Measurements from ENCODE around the gene CFAP65.

The CFAP65 gene

DNA sequence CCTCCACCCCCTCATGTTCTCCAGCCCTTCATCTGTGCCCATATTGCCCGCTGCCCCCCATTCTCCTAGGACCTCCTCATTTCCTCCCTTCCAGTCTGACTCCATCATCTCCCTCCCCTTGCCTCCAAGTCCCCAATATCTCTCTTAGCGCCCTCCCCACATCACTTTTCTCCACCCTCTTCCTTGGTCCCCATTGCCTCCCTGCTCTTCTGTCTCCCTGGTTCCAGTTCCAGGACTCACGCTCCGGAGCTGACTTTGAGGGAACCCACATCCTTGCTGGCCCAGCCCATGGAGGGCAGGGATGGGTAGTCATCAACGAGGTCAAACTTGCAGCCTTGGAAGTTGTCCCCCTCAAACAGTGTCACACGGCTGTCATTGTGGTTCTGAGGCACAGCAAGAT, 50.7 kb downstream of the CFAP65 start:
- H3K4me3 ChIP-seq (ENCODE audit: control insufficient read depth, low read depth, low read length), result no peak overlapping the region
- TF ChIP-seq, protein P1, sequence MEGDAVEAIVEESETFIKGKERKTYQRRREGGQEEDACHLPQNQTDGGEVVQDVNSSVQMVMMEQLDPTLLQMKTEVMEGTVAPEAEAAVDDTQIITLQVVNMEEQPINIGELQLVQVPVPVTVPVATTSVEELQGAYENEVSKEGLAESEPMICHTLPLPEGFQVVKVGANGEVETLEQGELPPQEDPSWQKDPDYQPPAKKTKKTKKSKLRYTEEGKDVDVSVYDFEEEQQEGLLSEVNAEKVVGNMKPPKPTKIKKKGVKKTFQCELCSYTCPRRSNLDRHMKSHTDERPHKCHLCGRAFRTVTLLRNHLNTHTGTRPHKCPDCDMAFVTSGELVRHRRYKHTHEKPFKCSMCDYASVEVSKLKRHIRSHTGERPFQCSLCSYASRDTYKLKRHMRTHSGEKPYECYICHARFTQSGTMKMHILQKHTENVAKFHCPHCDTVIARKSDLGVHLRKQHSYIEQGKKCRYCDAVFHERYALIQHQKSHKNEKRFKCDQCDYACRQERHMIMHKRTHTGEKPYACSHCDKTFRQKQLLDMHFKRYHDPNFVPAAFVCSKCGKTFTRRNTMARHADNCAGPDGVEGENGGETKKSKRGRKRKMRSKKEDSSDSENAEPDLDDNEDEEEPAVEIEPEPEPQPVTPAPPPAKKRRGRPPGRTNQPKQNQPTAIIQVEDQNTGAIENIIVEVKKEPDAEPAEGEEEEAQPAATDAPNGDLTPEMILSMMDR (conservative IDR thresholded peaks at IDR 0.05; ENCODE audit: control insufficient read depth, insufficient read depth, low read depth, low read length), result no peak
- DNase-seq (ENCODE audit: low read depth), result no peak

DNA sequence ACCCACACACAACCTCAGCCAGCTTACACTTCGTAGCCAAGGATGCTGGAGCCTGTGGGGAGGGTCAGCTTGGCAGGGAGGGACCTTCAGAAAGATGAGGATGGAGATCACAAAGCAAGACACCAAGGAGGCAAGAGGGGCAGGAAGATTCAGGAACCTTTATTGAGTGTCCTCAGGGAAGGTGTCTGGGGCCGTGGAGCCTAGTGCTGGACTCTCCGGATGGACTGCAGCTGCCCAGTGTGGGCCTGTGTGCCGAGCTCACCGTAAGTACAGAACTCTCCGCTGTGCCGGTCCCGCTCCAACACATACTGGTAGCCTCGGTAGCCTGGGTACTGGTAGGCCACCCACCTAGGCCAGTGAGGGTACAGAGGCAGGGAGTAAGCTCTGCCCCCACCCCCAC, 51.3 kb downstream of the CFAP65 start:
- DNase-seq (ENCODE audit: low read depth), result no peak
- TF ChIP-seq, protein P1 (conservative IDR thresholded peaks at IDR 0.05; ENCODE audit: control insufficient read depth, insufficient read depth, low read depth, low read length), result no peak

DNA sequence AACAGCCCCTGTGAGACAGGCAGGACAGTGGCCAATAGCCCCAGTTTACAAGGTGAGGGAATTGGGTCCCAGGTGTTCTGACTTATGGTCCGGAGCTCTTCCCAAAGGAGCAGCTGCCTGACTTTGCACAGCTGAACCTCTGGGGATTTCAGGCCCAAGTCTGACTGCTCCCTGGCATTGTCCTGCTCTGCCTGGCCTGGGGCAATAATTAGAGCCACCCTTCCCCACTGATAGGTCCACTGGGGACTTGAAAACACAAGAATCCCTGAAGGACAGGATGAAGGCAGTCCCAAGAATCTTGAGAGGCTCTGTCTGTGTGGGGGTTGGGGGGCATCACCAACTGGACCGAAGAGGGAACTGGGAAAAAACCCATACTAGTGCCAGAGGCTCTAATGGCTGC, 52.7 kb downstream of the CFAP65 start:
- H3K4me3 ChIP-seq (ENCODE audit: control insufficient read depth, low read depth, low read length), result no peak overlapping the region
- DNase-seq (ENCODE audit: low read depth), result no peak
- TF ChIP-seq, protein P1 (conservative IDR thresholded peaks at IDR 0.05; ENCODE audit: control insufficient read depth, insufficient read depth, low read depth, low read length), result no peak

More for the DNA sequence above, 51.3 kb downstream of the CFAP65 start:
- H3K4me3 ChIP-seq (ENCODE audit: control insufficient read depth, low read depth, low read length), result no peak overlapping the region

DNA sequence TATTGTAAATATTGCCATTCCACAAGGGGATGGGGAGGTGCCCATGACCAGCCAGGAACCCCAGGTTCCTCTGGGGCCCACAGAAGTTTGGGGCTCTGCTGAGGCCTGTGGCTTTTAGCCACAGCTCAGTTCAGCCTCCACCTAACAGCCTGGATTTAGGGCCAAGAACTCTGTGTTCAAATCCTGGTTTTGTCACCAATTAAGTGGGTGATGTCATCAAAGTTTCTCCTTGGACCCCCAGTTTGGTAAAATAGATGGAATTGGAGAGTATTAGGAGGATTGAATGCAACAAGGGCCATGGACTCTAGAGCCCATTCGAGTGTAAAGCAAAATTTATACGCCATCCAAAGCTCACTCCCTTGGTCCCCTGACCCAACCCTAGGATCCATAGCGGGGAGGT, 53.2 kb downstream of the CFAP65 start:
- no peak for DNase-seq (ENCODE audit: low read depth)
- TF ChIP-seq, protein P1 (conservative IDR thresholded peaks at IDR 0.05; ENCODE audit: control insufficient read depth, insufficient read depth, low read depth, low read length), result no peak

DNA sequence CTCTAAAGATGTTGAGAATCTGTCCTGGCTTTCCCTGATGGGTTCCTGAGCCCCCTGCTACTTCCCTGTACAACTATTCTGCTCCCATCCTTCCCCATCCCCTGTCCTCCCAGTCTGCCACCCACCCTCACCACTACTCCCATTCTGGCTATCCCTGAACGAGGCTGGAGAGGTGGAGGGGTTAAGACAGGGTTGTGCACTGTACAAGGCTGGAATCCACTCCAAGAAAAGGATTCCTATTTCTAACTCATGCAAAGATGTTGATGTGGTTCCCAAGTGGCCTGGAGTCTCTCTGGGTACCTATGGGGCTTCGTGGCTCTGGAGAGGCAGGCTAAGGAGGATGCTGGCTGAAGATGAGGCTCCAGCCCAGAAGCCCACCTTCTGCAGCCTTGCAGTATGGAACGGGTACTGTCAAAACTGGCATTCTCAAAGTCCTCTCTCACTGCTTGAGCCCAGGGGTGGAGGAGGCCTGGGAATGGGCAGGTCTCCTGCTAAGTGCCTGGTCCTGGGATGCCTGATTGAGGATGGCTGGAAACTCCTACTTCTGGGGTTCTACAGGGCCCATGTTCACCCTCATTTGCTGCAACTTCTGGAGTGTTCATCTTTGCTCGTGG, 55.1 kb downstream of the CFAP65 start:
- no peak overlapping the region for H3K4me3 ChIP-seq (ENCODE audit: control insufficient read depth, low read depth, low read length)
- DNase-seq (ENCODE audit: low read depth), result no peak
- TF ChIP-seq, protein P1 (conservative IDR thresholded peaks at IDR 0.05; ENCODE audit: control insufficient read depth, insufficient read depth, low read depth, low read length), result no peak

More for the DNA sequence above, 53.2 kb downstream of the CFAP65 start:
- no peak overlapping the region for H3K4me3 ChIP-seq (ENCODE audit: control insufficient read depth, low read depth, low read length)

DNA sequence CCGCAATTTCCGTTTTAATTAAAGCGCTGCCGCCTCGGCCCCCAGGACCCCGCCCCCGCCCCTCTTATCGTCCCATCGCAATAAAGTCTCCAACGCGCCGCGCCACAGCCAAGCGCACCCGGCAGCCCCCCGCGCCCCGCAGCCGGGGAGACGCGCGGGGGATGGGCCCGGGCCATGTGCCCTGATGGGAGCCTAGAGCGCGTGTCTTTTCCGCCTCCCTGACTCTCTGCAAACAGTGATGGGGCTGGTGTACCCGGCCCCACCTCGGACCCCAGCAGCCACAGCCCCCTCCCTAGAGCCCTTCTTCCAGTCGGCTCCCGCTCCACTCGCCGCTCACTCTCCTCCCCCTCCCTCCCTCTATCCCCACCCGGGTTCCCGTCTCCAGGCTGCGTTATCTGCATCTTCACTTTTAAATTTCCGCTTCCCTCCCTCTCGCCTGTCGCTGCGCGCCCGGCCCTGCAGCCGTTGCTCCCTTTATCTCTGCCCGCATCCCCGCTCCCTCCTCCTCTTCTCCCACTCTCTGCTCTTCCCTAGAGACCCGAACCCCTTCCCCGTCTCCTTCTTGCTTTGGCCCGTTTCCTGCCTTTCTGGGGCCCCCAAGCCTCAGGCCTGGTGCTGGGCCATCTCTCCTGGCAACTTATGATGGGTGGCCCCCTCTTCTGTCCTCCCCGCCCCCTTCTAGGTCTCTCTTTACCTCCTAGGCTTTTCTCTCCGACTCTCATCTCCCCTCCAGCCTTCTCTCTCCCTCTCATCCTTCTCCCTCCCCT, 55.8 kb downstream of the CFAP65 start:
- no peak for DNase-seq (ENCODE audit: low read depth)
- TF ChIP-seq, protein P1 (conservative IDR thresholded peaks at IDR 0.05; ENCODE audit: control insufficient read depth, insufficient read depth, low read depth, low read length), result no peak
- H3K4me3 ChIP-seq (ENCODE audit: control insufficient read depth, low read depth, low read length), result no peak overlapping the region
